ENCODE results near the gene DENND6B.

GRCh38 chr22:50280708-50281383, 46.0 kb downstream of the DENND6B start:
- TF ChIP-seq CEBPB (IDR thresholded peaks at IDR 0.05) (no peak), NFIC (IDR thresholded peaks at IDR 0.05) (no peak), TAF1 (IDR thresholded peaks at IDR 0.05; ENCODE audit: low read depth) (no peak)
- TF ChIP-seq, protein P1, sequence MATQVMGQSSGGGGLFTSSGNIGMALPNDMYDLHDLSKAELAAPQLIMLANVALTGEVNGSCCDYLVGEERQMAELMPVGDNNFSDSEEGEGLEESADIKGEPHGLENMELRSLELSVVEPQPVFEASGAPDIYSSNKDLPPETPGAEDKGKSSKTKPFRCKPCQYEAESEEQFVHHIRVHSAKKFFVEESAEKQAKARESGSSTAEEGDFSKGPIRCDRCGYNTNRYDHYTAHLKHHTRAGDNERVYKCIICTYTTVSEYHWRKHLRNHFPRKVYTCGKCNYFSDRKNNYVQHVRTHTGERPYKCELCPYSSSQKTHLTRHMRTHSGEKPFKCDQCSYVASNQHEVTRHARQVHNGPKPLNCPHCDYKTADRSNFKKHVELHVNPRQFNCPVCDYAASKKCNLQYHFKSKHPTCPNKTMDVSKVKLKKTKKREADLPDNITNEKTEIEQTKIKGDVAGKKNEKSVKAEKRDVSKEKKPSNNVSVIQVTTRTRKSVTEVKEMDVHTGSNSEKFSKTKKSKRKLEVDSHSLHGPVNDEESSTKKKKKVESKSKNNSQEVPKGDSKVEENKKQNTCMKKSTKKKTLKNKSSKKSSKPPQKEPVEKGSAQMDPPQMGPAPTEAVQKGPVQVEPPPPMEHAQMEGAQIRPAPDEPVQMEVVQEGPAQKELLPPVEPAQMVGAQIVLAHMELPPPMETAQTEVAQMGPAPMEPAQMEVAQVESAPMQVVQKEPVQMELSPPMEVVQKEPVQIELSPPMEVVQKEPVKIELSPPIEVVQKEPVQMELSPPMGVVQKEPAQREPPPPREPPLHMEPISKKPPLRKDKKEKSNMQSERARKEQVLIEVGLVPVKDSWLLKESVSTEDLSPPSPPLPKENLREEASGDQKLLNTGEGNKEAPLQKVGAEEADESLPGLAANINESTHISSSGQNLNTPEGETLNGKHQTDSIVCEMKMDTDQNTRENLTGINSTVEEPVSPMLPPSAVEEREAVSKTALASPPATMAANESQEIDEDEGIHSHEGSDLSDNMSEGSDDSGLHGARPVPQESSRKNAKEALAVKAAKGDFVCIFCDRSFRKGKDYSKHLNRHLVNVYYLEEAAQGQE (IDR thresholded peaks at IDR 0.05; ENCODE audit: low read depth) = no peak

All from Ishikawa (cell line).